Measurements from ENCODE around the gene FYB1.
"Not testable (repeated sequence)": the region's sequence is repeated elsewhere in the genome, so short reads cannot be mapped to it uniquely, and the experiment has no call there.

The FYB1 gene

GRCh38 chr5:39238366-39239105 is 19.2 kb upstream of the FYB1 start:
- TF ChIP-seq CTCF (conservative IDR thresholded peaks at IDR 0.05): no peak
- no peak overlapping the region for H3K27ac ChIP-seq

GRCh38 chr5:39236718-39237117 is 17.4 kb upstream of the FYB1 start:
- TF ChIP-seq CTCF (conservative IDR thresholded peaks at IDR 0.05): no peak
- no peak overlapping the region for H3K27ac ChIP-seq

GRCh38 chr5:39235648-39236047 is 16.3 kb upstream of the FYB1 start:
- H3K27ac ChIP-seq: no peak overlapping the region
- TF ChIP-seq CTCF (conservative IDR thresholded peaks at IDR 0.05): no peak

- H3K27ac ChIP-seq: not testable (repeated sequence)
These were observed 15.1 kb upstream of the FYB1 start for GRCh38 chr5:39234494-39234893.

- no peak for TF ChIP-seq CTCF (conservative IDR thresholded peaks at IDR 0.05)
- no peak overlapping the region for H3K27ac ChIP-seq
These were observed 14.4 kb upstream of the FYB1 start for GRCh38 chr5:39233783-39234182.

GRCh38 chr5:39231705-39232525 is 12.6 kb upstream of the FYB1 start:
- no peak overlapping the region for H3K27ac ChIP-seq
- TF ChIP-seq CTCF (conservative IDR thresholded peaks at IDR 0.05): no peak

- H3K27ac ChIP-seq: no peak overlapping the region
- TF ChIP-seq CTCF (conservative IDR thresholded peaks at IDR 0.05): no peak
These were observed 9.2 kb upstream of the FYB1 start for GRCh38 chr5:39228596-39228995.

- H3K27ac ChIP-seq: peak overlapping the region; percentile 45
- TF ChIP-seq CTCF (conservative IDR thresholded peaks at IDR 0.05): no peak
These were observed 7.2 kb upstream of the FYB1 start for GRCh38 chr5:39226558-39226957.
